GM18498 (cell line): ENCODE measurements around the gene FOXN3.
A peak's percentile ranks its signal among the peaks of the same experiment; 100 is the strongest.

Experiments
- ATAC-seq: cut with Tn5 transposase; IDR thresholded peaks from one replicate; pipeline ENCODE4 v1.9.1; 2021; ENCODE audit warnings: mild to moderate bottlenecking, moderate library complexity; ENCODE audit not compliant: unreplicated experiment

Gene FOXN3

GRCh38 chr14:89288114-89288513 lies 128.9 kb downstream of the FOXN3 start:
- no peak for ATAC-seq

GRCh38 chr14:89284333-89285058 lies 132.5 kb downstream of the FOXN3 start:
- ATAC-seq, result no peak

GRCh38 chr14:89283327-89284060 lies 133.5 kb downstream of the FOXN3 start:
- ATAC-seq, result peak; percentile 89

- no peak for ATAC-seq
Measured at GRCh38 chr14:89282191-89282590, 134.8 kb downstream of the FOXN3 start.

GRCh38 chr14:89280600-89280999 lies 136.4 kb downstream of the FOXN3 start:
- ATAC-seq, result no peak

GRCh38 chr14:89279649-89280232 lies 137.3 kb downstream of the FOXN3 start:
- no peak for ATAC-seq

- ATAC-seq, result no peak
Measured at GRCh38 chr14:89277203-89277602, 139.8 kb downstream of the FOXN3 start.

GRCh38 chr14:89276424-89276975 lies 140.5 kb downstream of the FOXN3 start:
- peak; percentile 89 for ATAC-seq

- peak; percentile 55 for ATAC-seq
Measured at GRCh38 chr14:89270439-89271227, 146.4 kb downstream of the FOXN3 start.

GRCh38 chr14:89269404-89269803 lies 147.6 kb downstream of the FOXN3 start:
- no peak for ATAC-seq

- no peak for ATAC-seq
Measured at GRCh38 chr14:89268514-89268913, 148.5 kb downstream of the FOXN3 start.

- no peak for ATAC-seq
Measured at GRCh38 chr14:89267656-89268055, 149.4 kb downstream of the FOXN3 start.

- no peak for ATAC-seq
Measured at GRCh38 chr14:89267163-89267562, 149.9 kb downstream of the FOXN3 start.

GRCh38 chr14:89266754-89267153 lies 150.3 kb downstream of the FOXN3 start:
- ATAC-seq, result no peak

GRCh38 chr14:89265234-89265633 lies 151.8 kb downstream of the FOXN3 start:
- no peak for ATAC-seq

GRCh38 chr14:89264196-89264800 lies 152.7 kb downstream of the FOXN3 start:
- no peak for ATAC-seq

- no peak for ATAC-seq
Measured at GRCh38 chr14:89262041-89262440, 155.0 kb downstream of the FOXN3 start.

- ATAC-seq, result no peak
Measured at GRCh38 chr14:89260898-89261297, 156.1 kb downstream of the FOXN3 start.

GRCh38 chr14:89259951-89260609 lies 157.0 kb downstream of the FOXN3 start:
- ATAC-seq, result no peak

GRCh38 chr14:89258728-89259273 lies 158.2 kb downstream of the FOXN3 start:
- ATAC-seq, result no peak
